Pancreas (tissue), 10 donors: ENCODE results near the gene FXYD2. TPM values are rescaled to one million over a fixed set of nuclear protein-coding genes. Genes with fewer than 3 reads are reported as not detected.

Experiments used
- ATAC-seq, 4 donors: fragments of 200-7000 bp; cut with Tn5 transposase; one replicate each; pipeline versions ENCODE4 v1.8.0 to v1.9.1; 2020; ENCODE audit warnings: mild to moderate bottlenecking in 4 of 4, moderate library complexity in 4 of 4
- DNase-seq, 6 donors: peaks; one replicate each; pipeline ENCODE4 v3.0.0-alpha.2; 2020
- FAIRE-seq: peaks from 2 replicates; lab custom pipeline; 2012; peaks lifted over from hg19 to GRCh38; lab: Jason Lieb, UNC
- H3K27ac ChIP-seq, 4 donors: fragments of 200-600 bp; sonication (generic); 1 replicate in 3 of 4; 2 replicates in 1 of 4; pipeline versions ENCODE4 v1.5.0 to v1.8.0; 2020
- H3K27me3 ChIP-seq, 4 donors: fragments of 200-600 bp; one replicate each; pipeline ENCODE4 v1.8.0; 2021
- H3K36me3 ChIP-seq, 3 donors: fragments of 200-600 bp; sonication (generic) in 1 of 3; one replicate each; pipeline versions ENCODE4 v1.5.0 to v1.8.0; 2020 to 2021
- H3K4me1 ChIP-seq, 3 donors: fragments of 200-600 bp; one replicate each; pipeline ENCODE4 v1.8.0; 2021
- H3K4me3 ChIP-seq, 4 donors: fragments of 200-600 bp; sonication (generic) in 2 of 4; one replicate each; pipeline versions ENCODE4 v1.5.0 to v1.8.0; 2020 to 2021
- H3K9me3 ChIP-seq, 4 donors: fragments of 200-600 bp; one replicate each; pipeline ENCODE4 v1.8.0; 2021
- WGBS, 2 donors: extraction: QIAGEN DNeasy Blood & Tissue Kit; methylation state at CpG; one replicate each; pipeline ENCODE4 v1.1.7; 2013; 5-methylcytosine and 5-hydroxymethylcytosine counted together
- intact Hi-C, 3 donors: fragments of 100-400 bp; cut with DNase I; formaldehyde crosslinking; loops; one replicate each; pipeline versions ENCODE4 v1.11.1 to v1.14.2; 2022
- polyA plus RNA-seq, 2 donors: library from polyadenylated mRNA; stranded (reverse); fragments of 200-250 nt; gene quantifications; one replicate each; pipeline ENCODE4 v1.2.3, GENCODE V29; 2013
- total RNA-seq, 6 donors: library from RNA; stranded (reverse); fragmentation: NEBNext Ultra II Directional in 4 of 6; extraction: Animal tissue kit (Norgen Biotek cat#: 25700) in 4 of 6; gene quantifications; one replicate each; pipeline versions ENCODE4 v1.2.1 to v1.2.4, GENCODE V29; 2021 to 2023
- TF ChIP-seq, protein P1 (sequence below), 4 donors: fragments of 200-600 bp; sonication (generic) in 3 of 4; IDR thresholded peaks; one replicate each; pipeline versions ENCODE4 v1.5.0 to v1.8.0; 2021; ENCODE audit warnings: antibody characterized with exemption in 4 of 4
- donor health status: healthy with polysubstance abuse.
- donor health status: DM: no; HTN: no; CAD: no; lungs with moderate emphysema.
- donor health status: DM: no; HTN: no; CAD: no.
- donor health status: control.
- donor health status: control.
- donor health status: Bipolar disorder and iron deficiency.
- donor health status: DM: yes; HTN: yes; CAD: no.
- donor health status: DM: no; HTN: no; CAD: no.
- donor health status: DM: no; HTN: no; CAD: no.
- donor health status: DM: yes; HTN: yes; CAD: no.

Gene FXYD2
- total and polyA plus RNA-seq, 8 donors: 220 to 2,509 (median 342) TPM

DNA sequence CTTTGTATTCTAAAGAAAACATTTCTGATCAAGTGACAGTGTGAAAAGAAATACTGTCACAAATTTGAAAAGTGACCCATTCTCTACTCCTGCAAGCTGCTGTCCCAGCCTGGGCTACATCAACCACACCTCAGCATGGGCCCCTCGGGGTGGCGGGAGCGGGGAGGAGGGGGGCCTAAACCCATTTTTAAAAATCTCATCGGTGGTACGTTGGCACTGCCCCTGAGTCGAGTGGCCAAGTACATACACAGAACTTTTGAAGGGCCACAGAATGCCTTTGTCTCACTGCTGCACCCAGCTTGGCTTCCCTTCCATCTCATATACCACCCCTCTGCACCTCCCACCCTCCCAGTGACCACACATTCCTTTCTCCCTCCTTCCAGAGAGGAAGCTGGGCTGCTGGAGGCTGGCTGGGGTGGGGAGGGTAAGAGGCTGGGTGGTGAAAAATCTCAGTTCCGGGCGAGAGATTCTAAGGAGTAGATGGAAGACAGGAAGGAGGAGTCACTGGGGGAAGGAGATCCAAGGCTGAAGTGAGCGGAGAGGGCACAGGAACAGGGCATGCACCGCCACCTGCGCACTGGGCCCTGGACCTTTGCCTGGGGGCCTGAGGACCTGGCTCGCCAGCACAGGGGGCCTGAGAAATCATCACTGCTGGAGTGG, 30.8 kb upstream of the FXYD2 start:
- intact Hi-C loops: no loop called here
- TF ChIP-seq, protein P1, sequence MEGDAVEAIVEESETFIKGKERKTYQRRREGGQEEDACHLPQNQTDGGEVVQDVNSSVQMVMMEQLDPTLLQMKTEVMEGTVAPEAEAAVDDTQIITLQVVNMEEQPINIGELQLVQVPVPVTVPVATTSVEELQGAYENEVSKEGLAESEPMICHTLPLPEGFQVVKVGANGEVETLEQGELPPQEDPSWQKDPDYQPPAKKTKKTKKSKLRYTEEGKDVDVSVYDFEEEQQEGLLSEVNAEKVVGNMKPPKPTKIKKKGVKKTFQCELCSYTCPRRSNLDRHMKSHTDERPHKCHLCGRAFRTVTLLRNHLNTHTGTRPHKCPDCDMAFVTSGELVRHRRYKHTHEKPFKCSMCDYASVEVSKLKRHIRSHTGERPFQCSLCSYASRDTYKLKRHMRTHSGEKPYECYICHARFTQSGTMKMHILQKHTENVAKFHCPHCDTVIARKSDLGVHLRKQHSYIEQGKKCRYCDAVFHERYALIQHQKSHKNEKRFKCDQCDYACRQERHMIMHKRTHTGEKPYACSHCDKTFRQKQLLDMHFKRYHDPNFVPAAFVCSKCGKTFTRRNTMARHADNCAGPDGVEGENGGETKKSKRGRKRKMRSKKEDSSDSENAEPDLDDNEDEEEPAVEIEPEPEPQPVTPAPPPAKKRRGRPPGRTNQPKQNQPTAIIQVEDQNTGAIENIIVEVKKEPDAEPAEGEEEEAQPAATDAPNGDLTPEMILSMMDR (IDR thresholded peaks at IDR 0.05): no peak
- ATAC-seq (no peak), DNase-seq (peak in 1 of 6 donors; percentile 15), FAIRE-seq (no peak)
- no peaks in the 10 kb centered on the region for H3K9me3 ChIP-seq
- no peaks in the 10 kb centered on the region for H3K4me1 ChIP-seq
- H3K27ac ChIP-seq: no peak overlapping the region
- H3K4me3 ChIP-seq: no peak overlapping the region
- no peaks in the 10 kb centered on the region for H3K36me3 ChIP-seq
- H3K27me3 ChIP-seq: no peaks in the 10 kb centered on the region
- WGBS, 2 donors: 71 to 76% methylated on average over 12 of the region's 12 CpGs

- H3K4me3 ChIP-seq: no peak overlapping the region
Measured at GRCh38 chr11:117852309-117852708, 27.8 kb upstream of the FXYD2 start.

GRCh38 chr11:117851852-117852251, 27.3 kb upstream of the FXYD2 start:
- H3K9me3 ChIP-seq: no peaks in the 10 kb centered on the region
- intact Hi-C loops: no loop called here
- TF ChIP-seq, protein P1 (IDR thresholded peaks at IDR 0.05): no peak
- no peaks in the 10 kb centered on the region for H3K36me3 ChIP-seq
- DNase-seq: no peak
- 39 to 45% methylated on average over 3 of the region's 3 CpGs for WGBS, 2 donors
- no peak overlapping the region for H3K27ac ChIP-seq
- no peak for FAIRE-seq
- H3K4me1 ChIP-seq: no peaks in the 10 kb centered on the region
- H3K27me3 ChIP-seq: no peaks in the 10 kb centered on the region
- no peak overlapping the region for H3K4me3 ChIP-seq
- peak in 1 of 4 donors; percentile 60 for ATAC-seq

More at GRCh38 chr11:117852309-117852708, 27.8 kb upstream of the FXYD2 start:
- no peak for ATAC-seq
- Histone ChIP-seq H3K27me3 (no peaks in the 10 kb centered on the region), H3K27ac (no peak overlapping the region), H3K9me3 (no peaks in the 10 kb centered on the region), H3K36me3 (no peaks in the 10 kb centered on the region), H3K4me1 (no peaks in the 10 kb centered on the region)
- WGBS, 2 donors: 61 to 63% methylated on average over 3 of the region's 3 CpGs
- no peak for DNase-seq
- TF ChIP-seq, protein P1 (IDR thresholded peaks at IDR 0.05): no peak
- intact Hi-C loops: no loop called here
- no peak for FAIRE-seq

- intact Hi-C loops: no loop called here
- ATAC-seq (peak in 1 of 4 donors; percentile 25), FAIRE-seq (no peak), DNase-seq (no peak)
- WGBS, 2 donors: 74 to 81% methylated on average over 3 of the region's 3 CpGs
- H3K36me3 ChIP-seq: no peaks in the 10 kb centered on the region
- no peak overlapping the region for H3K27ac ChIP-seq
- H3K9me3 ChIP-seq: no peaks in the 10 kb centered on the region
- no peak overlapping the region for H3K4me3 ChIP-seq
- no peaks in the 10 kb centered on the region for H3K27me3 ChIP-seq
- no peaks in the 10 kb centered on the region for H3K4me1 ChIP-seq
- TF ChIP-seq, protein P1 (IDR thresholded peaks at IDR 0.05): no peak
Measured at GRCh38 chr11:117851106-117851505, 26.6 kb upstream of the FXYD2 start.

DNA sequence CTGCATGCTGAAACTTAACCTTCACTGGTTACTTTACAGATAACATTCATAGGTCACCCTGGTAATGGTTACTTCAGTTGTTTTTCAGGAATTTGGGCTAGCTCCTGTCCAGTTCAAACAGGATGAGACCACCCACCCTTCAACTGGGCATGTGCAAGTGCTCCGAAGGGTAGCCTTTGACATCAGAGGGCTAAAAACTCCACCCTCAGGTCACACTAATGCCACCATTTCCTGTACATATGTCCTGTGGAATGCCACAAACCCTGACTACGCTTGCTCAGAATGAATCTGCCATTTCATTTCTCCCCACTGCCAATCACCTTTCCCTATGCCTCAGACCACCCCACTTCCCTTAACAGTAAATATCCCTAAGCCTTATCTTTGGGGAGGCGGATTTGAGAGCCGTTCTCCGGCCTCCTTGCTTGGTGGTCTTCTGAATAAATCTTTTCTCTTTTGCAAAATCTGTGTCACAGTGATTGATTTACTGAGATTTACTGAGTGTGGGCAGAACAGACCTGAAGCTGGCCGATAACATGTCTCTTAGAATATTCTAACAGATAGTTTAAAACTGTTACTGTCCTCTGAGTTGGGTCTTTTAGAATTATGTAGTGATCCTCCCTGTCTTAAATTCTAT, 25.4 kb upstream of the FXYD2 start:
- FAIRE-seq (no peak), DNase-seq (peak in 1 of 6 donors; percentile 12), ATAC-seq (no peak)
- WGBS, 2 donors: 90 to 91% methylated on average over 6 of the region's 6 CpGs
- TF ChIP-seq, protein P1 (IDR thresholded peaks at IDR 0.05): no peak
- Histone ChIP-seq H3K27ac (no peak overlapping the region), H3K36me3 (no peaks in the 10 kb centered on the region), H3K9me3 (no peaks in the 10 kb centered on the region), H3K4me1 (no peaks in the 10 kb centered on the region), H3K4me3 (no peak overlapping the region), H3K27me3 (no peaks in the 10 kb centered on the region)
- intact Hi-C loops: loop anchor here in 1 of 3 donors (10.0 kb wide), 1 partner anchor 205 kb away; no protein-coding TSS in a partner anchor
